Activated CD8-positive, alpha-beta memory T cell treated with anti-CD3 and anti-CD28 coated beads, Interleukin-2, amount 50 U/mL, for 24 hours (primary cell): ENCODE measurements around the gene JADE2.
"Not testable (repeated sequence)": the region's sequence is repeated elsewhere in the genome, so short reads cannot be mapped to it uniquely, and the experiment has no call there.

Experiments
- DNase-seq: peaks from one replicate; pipeline ENCODE4 v3.0.0-alpha.2; 2020; ENCODE audit errors: extremely low read depth

Gene JADE2

GRCh38 chr5:134524826-134525682, at the start of gene JADE2:
Gene JADE2 (plus strand): TSS chr5:134525670. CDS start chr5:134535858, 10,188 bp downstream.
- peak; percentile 39 for DNase-seq

GRCh38 chr5:134477462-134478245, 47.8 kb upstream of the JADE2 start:
- DNase-seq: no peak

- no peak for DNase-seq
These were observed 45.6 kb upstream of the JADE2 start for GRCh38 chr5:134479839-134480238.

GRCh38 chr5:134489227-134489944, 36.1 kb upstream of the JADE2 start:
- DNase-seq: no peak

- no peak for DNase-seq
These were observed 35.1 kb upstream of the JADE2 start for GRCh38 chr5:134490255-134490924.

- DNase-seq: no peak
These were observed 34.6 kb upstream of the JADE2 start for GRCh38 chr5:134490925-134491271.

- no peak for DNase-seq
These were observed 33.5 kb upstream of the JADE2 start for GRCh38 chr5:134491841-134492442.

GRCh38 chr5:134492568-134492967, 32.9 kb upstream of the JADE2 start:
- no peak for DNase-seq

GRCh38 chr5:134493461-134494055, 31.9 kb upstream of the JADE2 start:
- DNase-seq: no peak

- DNase-seq: no peak
These were observed 30.7 kb upstream of the JADE2 start for GRCh38 chr5:134494780-134495179.

GRCh38 chr5:134499905-134500304, 25.6 kb upstream of the JADE2 start:
- not testable (repeated sequence) for DNase-seq

GRCh38 chr5:134500699-134501430, 24.6 kb upstream of the JADE2 start:
- DNase-seq: no peak

GRCh38 chr5:134502259-134502658, 23.2 kb upstream of the JADE2 start:
- DNase-seq: no peak

GRCh38 chr5:134503088-134503936, 22.2 kb upstream of the JADE2 start:
- DNase-seq: peak; percentile 29

- DNase-seq: no peak
These were observed 21.5 kb upstream of the JADE2 start for GRCh38 chr5:134503937-134504437.

GRCh38 chr5:134504629-134505300, 20.7 kb upstream of the JADE2 start:
- DNase-seq: no peak

- no peak for DNase-seq
These were observed 19.1 kb upstream of the JADE2 start for GRCh38 chr5:134506054-134507039.
